H9 (cell line): ENCODE results near the gene SDK1. TPM values are rescaled to one million over a fixed set of nuclear protein-coding genes. Genes with fewer than 3 reads are reported as not detected.
A peak's percentile ranks its signal among the peaks of the same experiment; 100 is the strongest.

Experiments
- DNase-seq: peaks from one replicate; pipeline ENCODE4 v3.0.0-alpha.2; 2017
- H2AFZ ChIP-seq: one replicate; pipeline ENCODE4 v1.6.1; 2013; ENCODE audit warnings: mild to moderate bottlenecking, low read length, control low read depth, moderate library complexity
- H2AK5ac ChIP-seq: 2 replicates; pipeline ENCODE4 v1.6.1; 2013; ENCODE audit warnings: low read length, control low read depth, mixed read lengths; ENCODE audit not compliant: insufficient read length
- H2BK120ac ChIP-seq: one replicate; pipeline ENCODE4 v1.6.1; 2013; ENCODE audit warnings: low read depth, mild to moderate bottlenecking, low read length, control low read depth, inconsistent platforms; ENCODE audit not compliant: poor library complexity, severe bottlenecking
- H2BK12ac ChIP-seq: 2 replicates; pipeline ENCODE4 v1.6.1; 2013; ENCODE audit warnings: low read length, control low read depth, mixed read lengths, low read depth; ENCODE audit not compliant: insufficient read length
- H2BK15ac ChIP-seq: 2 replicates; pipeline ENCODE4 v1.6.1; 2013; ENCODE audit warnings: low read depth, low read length, control low read depth
- H2BK20ac ChIP-seq: one replicate; pipeline ENCODE4 v1.6.1; 2013; ENCODE audit warnings: low read depth, mild to moderate bottlenecking, low read length, control low read depth, inconsistent platforms; ENCODE audit not compliant: poor library complexity, severe bottlenecking
- H2BK5ac ChIP-seq: 2 replicates; pipeline ENCODE4 v1.6.1; 2013; ENCODE audit warnings: low read length, control low read depth, mixed read lengths; ENCODE audit not compliant: insufficient read length
- H3K14ac ChIP-seq: 2 replicates; pipeline ENCODE4 v1.6.1; 2013; ENCODE audit warnings: low read length, control low read depth; ENCODE audit not compliant: insufficient read depth
- H3K18ac ChIP-seq: 2 replicates; pipeline ENCODE4 v1.6.1; 2013; ENCODE audit warnings: low read depth, mild to moderate bottlenecking, mixed read lengths, low read length, control low read depth; ENCODE audit not compliant: insufficient read length
- H3K23ac ChIP-seq: 2 replicates; pipeline ENCODE4 v1.6.1; 2013; ENCODE audit warnings: low read length, control low read depth, mixed read lengths, low read depth; ENCODE audit not compliant: insufficient read length
- H3K23me2 ChIP-seq: 2 replicates; pipeline ENCODE4 v1.6.1; 2013; ENCODE audit warnings: low read depth, mild to moderate bottlenecking, mixed read lengths, low read length, control low read depth; ENCODE audit not compliant: insufficient read length, poor library complexity, severe bottlenecking
- H3K27ac ChIP-seq: 2 replicates; pipeline ENCODE4 v1.5.1; 2013; ENCODE audit warnings: low read length, control low read depth, mixed read lengths, low read depth; ENCODE audit not compliant: insufficient read length
- H3K27me3 ChIP-seq: 2 replicates; pipeline ENCODE4 v1.6.1; 2013; ENCODE audit warnings: low read length, control low read depth, inconsistent platforms; ENCODE audit not compliant: insufficient read depth
- H3K4ac ChIP-seq: 2 replicates; pipeline ENCODE4 v1.6.1; 2013; ENCODE audit warnings: low read depth, mild to moderate bottlenecking, control low read depth, inconsistent platforms, low read length, moderate library complexity
- H3K4me1 ChIP-seq: 2 replicates; pipeline ENCODE4 v1.6.1; 2013; ENCODE audit warnings: low read length, control low read depth, inconsistent platforms; ENCODE audit not compliant: insufficient read depth
- H3K4me2 ChIP-seq: 2 replicates; pipeline ENCODE4 v1.6.1; 2013; ENCODE audit warnings: low read length, control low read depth, mixed read lengths; ENCODE audit not compliant: insufficient read length, insufficient read depth
- H3K56ac ChIP-seq: 2 replicates; pipeline ENCODE4 v1.6.1; 2013; ENCODE audit warnings: low read depth, mild to moderate bottlenecking, mixed read lengths, low read length, control low read depth; ENCODE audit not compliant: insufficient read length
- H3K79me1 ChIP-seq: 2 replicates; pipeline ENCODE4 v1.6.1; 2013; ENCODE audit warnings: low read depth, mild to moderate bottlenecking, moderate library complexity, low read length, control low read depth, inconsistent platforms; ENCODE audit not compliant: insufficient read depth, poor library complexity, severe bottlenecking
- H3K79me2 ChIP-seq: 2 replicates; pipeline ENCODE4 v1.6.1; 2013; ENCODE audit warnings: low read length, control low read depth, inconsistent platforms; ENCODE audit not compliant: insufficient read depth
- H3K9ac ChIP-seq: 2 replicates; pipeline ENCODE4 v1.6.1; 2013; ENCODE audit warnings: low read length, control low read depth, mixed read lengths; ENCODE audit not compliant: insufficient read length; ENCODE audit errors: extremely low read depth
- H3K9me3 ChIP-seq: one replicate; pipeline ENCODE4 v1.6.1; 2013; ENCODE audit warnings: low read depth, low read length, inconsistent platforms; ENCODE audit not compliant: control insufficient read depth
- H3T11ph ChIP-seq: one replicate; pipeline ENCODE4 v1.6.1; 2013; ENCODE audit warnings: mild to moderate bottlenecking, low read length, control low read depth, inconsistent platforms
- H4K20me1 ChIP-seq: one replicate; pipeline ENCODE4 v1.6.1; 2013; ENCODE audit not compliant: control insufficient read depth, insufficient read length, insufficient read depth
- H4K5ac ChIP-seq: 2 replicates; pipeline ENCODE4 v1.6.1; 2013; ENCODE audit warnings: low read depth, mild to moderate bottlenecking, mixed read lengths, low read length, control low read depth; ENCODE audit not compliant: insufficient read length
- H4K8ac ChIP-seq: replicated peaks from 2 replicates; pipeline ENCODE4 v1.6.1; 2013; ENCODE audit warnings: low read length, control low read depth, mixed read lengths, low read depth; ENCODE audit not compliant: insufficient read length
- H4K91ac ChIP-seq: 2 replicates; pipeline ENCODE4 v1.6.1; 2013; ENCODE audit warnings: low read depth, mild to moderate bottlenecking, moderate library complexity, mixed read lengths, low read length, control low read depth; ENCODE audit not compliant: insufficient read length
- H3K27ac Mint-ChIP-seq, 3 experiments: 2 replicates in 2 of 3; 3 replicates in 1 of 3; pipeline ENCODE4 v1.8.0; 2020 to 2021; ENCODE audit warnings: mixed read lengths in 3 of 3, mild to moderate bottlenecking in 1 of 3, moderate library complexity in 1 of 3
- H3K27me3 Mint-ChIP-seq: 2 replicates; pipeline ENCODE4 v1.8.0; 2021; ENCODE audit warnings: low read depth, mild to moderate bottlenecking, moderate library complexity, mixed read lengths
- H3K36me3 Mint-ChIP-seq, 3 experiments: 2 replicates in 2 of 3; 3 replicates in 1 of 3; pipeline ENCODE4 v1.8.0; 2020 to 2021; ENCODE audit warnings: low read depth in 3 of 3, mixed read lengths in 3 of 3; ENCODE audit not compliant: insufficient read depth in 1 of 3
- H3K4me1 Mint-ChIP-seq, 2 experiments: 2 replicates each; pipeline ENCODE4 v1.8.0; 2020; ENCODE audit warnings: mixed read lengths in 2 of 2
- H3K4me3 Mint-ChIP-seq, 2 experiments: 2 replicates in 1 of 2; 3 replicates in 1 of 2; pipeline ENCODE4 v1.8.0; 2020 to 2021; ENCODE audit warnings: mild to moderate bottlenecking in 2 of 2, mixed read lengths in 2 of 2, moderate library complexity in 1 of 2
- H3K9me3 Mint-ChIP-seq, 2 experiments: 2 replicates in 1 of 2; 3 replicates in 1 of 2; pipeline ENCODE4 v1.8.0; 2020; ENCODE audit warnings: mild to moderate bottlenecking in 2 of 2, mixed read lengths in 2 of 2, moderate library complexity in 1 of 2
- CTCF ChIP-seq: fragments of 200-600 bp; sonication (generic); conservative IDR thresholded peaks from 3 replicates; pipeline ENCODE4 v1.8.0; 2021; ENCODE audit warnings: antibody characterized with exemption, mild to moderate bottlenecking
- WGBS: extraction: QIAGEN DNeasy Blood & Tissue Kit; methylation state at CpG from one replicate; pipeline ENCODE4 v1.1.7; 2013; ENCODE audit warnings: missing lambda C conversion rate, low lambda C conversion rate, mixed read lengths; ENCODE audit not compliant: insufficient read length; ENCODE audit errors: extremely low coverage; 5-methylcytosine and 5-hydroxymethylcytosine counted together
- total RNA-seq: library from RNA; stranded (reverse); gene quantifications from 2 replicates; pipeline ENCODE4 v1.2.1, GENCODE V29; 2021

Gene SDK1
- total RNA-seq, 1 experiment from 2014 or later, result 8.7 TPM

DNA sequence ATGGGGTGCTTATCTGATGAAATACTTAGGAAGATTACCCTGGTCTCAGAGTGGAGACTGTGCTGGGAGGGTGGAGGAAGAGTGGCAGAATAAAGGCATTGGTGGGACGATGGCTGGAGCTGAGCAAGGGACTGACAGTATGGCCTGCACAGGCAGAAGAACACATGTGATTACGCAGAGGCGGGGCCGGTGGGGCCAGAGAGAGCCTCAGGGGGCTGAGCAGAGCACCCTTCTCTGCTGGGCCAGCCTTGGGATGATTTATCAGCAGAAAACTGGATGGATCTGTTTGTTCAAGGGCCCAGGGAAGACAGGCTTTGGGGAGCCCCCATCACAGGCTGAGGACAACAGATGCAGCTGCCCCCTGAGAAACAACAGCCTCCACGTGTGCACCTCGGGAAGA, 272.1 kb downstream of the SDK1 start:
- Histone ChIP-seq H2BK120ac (no peak overlapping the region), H2BK12ac (no peak overlapping the region), H3K56ac (no peak overlapping the region), H3K4me2 (no peak overlapping the region), H3K4me1 (peaks cover 3% of the 10 kb centered on the region), H2BK20ac (no peak overlapping the region), H4K91ac (no peak overlapping the region), H3K14ac (no peak overlapping the region), H3K79me2 (no peaks in the 10 kb centered on the region), H3K23ac (no peak overlapping the region), H2AK5ac (no peak overlapping the region), H3K9ac (no peak overlapping the region), H3T11ph (no peak overlapping the region), H4K20me1 (no peaks in the 10 kb centered on the region), H3K18ac (no peak overlapping the region), H3K9me3 (no peaks in the 10 kb centered on the region), H3K27me3 (no peaks in the 10 kb centered on the region), H2BK15ac (no peak overlapping the region), H4K5ac (no peak overlapping the region), H3K23me2 (no peaks in the 10 kb centered on the region), H3K79me1 (no peaks in the 10 kb centered on the region), H2BK5ac (no peak overlapping the region), H3K4ac (no peak overlapping the region), H2AFZ (no peak overlapping the region), H3K27ac (no peak overlapping the region), H4K8ac (no peak overlapping the region)
- Mint-ChIP-seq H3K4me3 (no peak overlapping the region; a peak in 1 of 5 replicates), H3K27me3 (no peaks in the 10 kb centered on the region), H3K27ac (peak overlapping the region in 2 of 3 experiments; percentile 36 to 88; a peak in 4 of 7 replicates), H3K36me3 (peaks cover 9 to 14% (median 10%) of the 10 kb centered on the region in 3 experiments), H3K4me1 (peaks cover 13 to 14% of the 10 kb centered on the region in 2 experiments), H3K9me3 (peaks cover 12 to 13% of the 10 kb centered on the region in 2 experiments)
- no peak for DNase-seq
- no peak for TF ChIP-seq CTCF
- WGBS, result no CpG with 5 or more reads among the region's 6 CpGs
